Measurements from ENCODE around the gene KSR2.

GRCh38 chr12:117502633-117503032 is 466.2 kb downstream of the KSR2 start:
- TF ChIP-seq, protein P1, sequence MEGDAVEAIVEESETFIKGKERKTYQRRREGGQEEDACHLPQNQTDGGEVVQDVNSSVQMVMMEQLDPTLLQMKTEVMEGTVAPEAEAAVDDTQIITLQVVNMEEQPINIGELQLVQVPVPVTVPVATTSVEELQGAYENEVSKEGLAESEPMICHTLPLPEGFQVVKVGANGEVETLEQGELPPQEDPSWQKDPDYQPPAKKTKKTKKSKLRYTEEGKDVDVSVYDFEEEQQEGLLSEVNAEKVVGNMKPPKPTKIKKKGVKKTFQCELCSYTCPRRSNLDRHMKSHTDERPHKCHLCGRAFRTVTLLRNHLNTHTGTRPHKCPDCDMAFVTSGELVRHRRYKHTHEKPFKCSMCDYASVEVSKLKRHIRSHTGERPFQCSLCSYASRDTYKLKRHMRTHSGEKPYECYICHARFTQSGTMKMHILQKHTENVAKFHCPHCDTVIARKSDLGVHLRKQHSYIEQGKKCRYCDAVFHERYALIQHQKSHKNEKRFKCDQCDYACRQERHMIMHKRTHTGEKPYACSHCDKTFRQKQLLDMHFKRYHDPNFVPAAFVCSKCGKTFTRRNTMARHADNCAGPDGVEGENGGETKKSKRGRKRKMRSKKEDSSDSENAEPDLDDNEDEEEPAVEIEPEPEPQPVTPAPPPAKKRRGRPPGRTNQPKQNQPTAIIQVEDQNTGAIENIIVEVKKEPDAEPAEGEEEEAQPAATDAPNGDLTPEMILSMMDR (IDR thresholded peaks at IDR 0.05; ENCODE audit: low read depth, low read length, poor library complexity, severe bottlenecking), result no peak
- TF ChIP-seq EZH2phosphoT487 (IDR thresholded peaks at IDR 0.05; ENCODE audit: borderline replicate concordance, low read length), result no peak
